Measurements from ENCODE around the gene LAMA2.

- no peak for TF ChIP-seq CTCF (IDR thresholded peaks at IDR 0.05; ENCODE audit: low read depth, low read length)
- no peak for TF ChIP-seq POLR2A (IDR thresholded peaks at IDR 0.05; ENCODE audit: extremely low read depth, insufficient read length)
- no peak for TF ChIP-seq MAX (IDR thresholded peaks at IDR 0.05; ENCODE audit: low read depth, low read length)
Measured at GRCh38 chr6:129016844-129017243, 133.9 kb downstream of the LAMA2 start.

Data from NB4 (cell line).